GM08714 (cell line): ENCODE data around the gene SPATA46.

Experiments
- H3K4me3 ChIP-seq: fragments of 200-500 bp; sonication (Bioruptor generic); 2 replicates; pipeline ENCODE4 v1.5.1; 2014; ENCODE audit warnings: mild to moderate bottlenecking, low read length, inconsistent platforms
- ZNF274 ChIP-seq: IDR thresholded peaks from 2 replicates; pipeline ENCODE4 v1.6.1; 2012; ENCODE audit warnings: mild to moderate bottlenecking, low read depth, low read length

SPATA46 gene

DNA sequence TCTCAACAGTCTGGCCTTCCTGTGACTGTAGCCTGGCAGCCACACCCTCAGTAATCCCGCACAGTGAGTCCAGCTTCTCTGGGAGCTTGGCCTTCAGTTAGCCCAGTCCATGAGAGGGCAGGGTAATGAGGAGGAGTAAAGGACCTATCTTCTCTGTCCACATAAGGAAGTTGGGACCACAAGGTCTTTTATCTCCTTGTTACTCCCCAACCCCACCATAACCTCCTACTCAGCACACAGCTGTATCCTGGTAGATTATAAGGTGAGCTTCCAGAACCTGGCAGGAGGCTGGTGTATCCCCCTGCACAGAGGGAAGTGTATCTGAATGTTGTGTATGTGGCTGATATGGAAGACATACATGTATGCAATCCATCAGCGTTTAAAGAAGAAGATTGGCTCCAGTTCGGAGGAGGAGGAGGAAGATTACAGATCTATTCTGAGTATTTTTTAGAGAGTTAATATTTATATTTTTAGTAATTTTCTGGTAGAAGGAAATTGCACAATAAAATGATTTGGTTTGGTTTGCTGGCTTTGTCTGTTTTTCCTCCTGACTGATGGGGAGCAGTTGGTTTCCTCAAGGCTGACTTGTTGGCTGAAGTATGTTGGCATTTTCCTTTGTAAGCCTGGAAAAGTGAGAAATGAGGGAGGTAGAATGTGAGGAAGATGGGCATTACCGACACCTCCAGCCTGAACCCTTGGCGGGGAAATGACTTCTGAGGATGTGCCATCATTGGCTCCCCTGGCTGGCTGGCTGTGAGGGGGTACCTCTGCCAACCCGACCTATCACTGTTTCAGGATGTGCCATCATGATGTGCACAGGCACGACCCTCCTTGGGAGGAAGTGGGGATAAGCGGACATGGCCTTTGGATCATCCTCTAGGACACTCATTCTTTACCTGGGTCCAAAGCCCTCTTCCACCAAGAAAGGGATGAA is 9.9 kb upstream of the SPATA46 start:
- no peak overlapping the region for H3K4me3 ChIP-seq
- no peak for TF ChIP-seq ZNF274

DNA sequence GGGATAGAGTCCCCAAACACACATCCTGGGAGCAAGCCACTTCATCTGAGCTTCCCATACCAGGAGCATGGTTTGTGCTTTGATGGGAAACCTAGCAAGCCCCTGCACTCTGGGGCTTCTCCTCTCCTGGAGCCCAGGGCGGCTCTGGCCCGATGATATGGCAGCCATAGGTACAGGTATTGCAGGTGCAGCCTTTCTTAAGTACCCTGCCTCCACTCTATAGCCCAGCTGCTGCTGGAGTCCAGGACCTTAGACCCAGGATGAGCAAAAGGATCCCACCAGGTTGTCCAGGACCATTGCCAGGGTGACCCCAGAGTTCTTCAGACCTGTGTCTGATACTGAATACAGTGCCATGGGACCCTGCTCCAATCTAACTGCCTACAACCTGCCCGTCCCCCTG is 9.0 kb upstream of the SPATA46 start:
- H3K4me3 ChIP-seq: no peak overlapping the region
- no peak for TF ChIP-seq ZNF274

DNA sequence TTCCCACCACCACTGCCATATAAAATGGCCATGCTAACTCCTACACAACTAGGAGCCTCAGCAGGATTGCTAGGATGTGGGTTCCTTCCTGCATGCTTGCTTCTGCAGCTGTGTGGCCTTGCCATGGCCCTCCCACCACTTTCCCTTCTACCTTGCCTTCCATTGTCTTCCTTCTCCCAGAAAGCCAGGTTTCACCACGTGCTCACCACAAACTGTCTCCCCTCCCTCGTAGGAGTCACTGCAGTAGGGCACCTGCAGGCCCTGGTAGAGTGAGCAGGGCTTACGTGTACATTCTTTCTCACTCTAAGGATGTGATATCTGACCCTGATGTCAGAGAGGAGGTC is 8.6 kb upstream of the SPATA46 start:
- H3K4me3 ChIP-seq: no peak overlapping the region
- no peak for TF ChIP-seq ZNF274

DNA sequence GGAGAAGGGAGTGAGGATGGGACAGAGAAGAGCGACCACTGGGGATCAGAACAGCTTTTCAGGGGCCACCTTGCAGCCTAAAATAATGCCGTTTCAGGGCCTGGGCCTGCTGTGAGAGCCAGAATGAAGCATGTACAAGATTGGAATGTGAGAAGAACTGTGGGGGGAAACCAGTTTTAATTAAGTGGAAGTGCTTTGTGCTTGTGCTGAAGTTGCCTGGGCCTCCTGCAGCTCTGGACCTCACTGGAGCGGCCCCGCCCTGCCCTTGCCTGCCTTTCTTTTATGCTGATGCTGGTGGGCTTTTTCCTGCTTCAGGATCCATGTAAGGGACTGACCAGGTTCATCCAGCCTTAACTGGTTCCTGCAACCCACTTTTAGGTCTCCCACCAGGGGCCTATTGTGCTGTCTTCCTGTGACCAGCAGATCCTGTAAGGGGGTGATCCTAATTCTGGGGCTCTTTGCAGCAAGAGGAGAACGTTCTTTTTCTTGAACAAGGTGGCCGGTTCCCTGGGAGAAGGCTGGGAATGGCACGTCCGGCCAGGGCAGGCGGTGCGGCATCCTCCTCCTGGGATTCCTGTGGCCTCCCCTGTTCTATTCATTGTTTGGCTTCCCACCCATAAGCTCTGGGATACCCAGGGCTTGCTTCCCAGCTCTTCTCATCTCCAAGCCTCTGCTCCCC is 8.1 kb upstream of the SPATA46 start:
- H3K4me3 ChIP-seq: no peak overlapping the region
- TF ChIP-seq ZNF274: no peak

DNA sequence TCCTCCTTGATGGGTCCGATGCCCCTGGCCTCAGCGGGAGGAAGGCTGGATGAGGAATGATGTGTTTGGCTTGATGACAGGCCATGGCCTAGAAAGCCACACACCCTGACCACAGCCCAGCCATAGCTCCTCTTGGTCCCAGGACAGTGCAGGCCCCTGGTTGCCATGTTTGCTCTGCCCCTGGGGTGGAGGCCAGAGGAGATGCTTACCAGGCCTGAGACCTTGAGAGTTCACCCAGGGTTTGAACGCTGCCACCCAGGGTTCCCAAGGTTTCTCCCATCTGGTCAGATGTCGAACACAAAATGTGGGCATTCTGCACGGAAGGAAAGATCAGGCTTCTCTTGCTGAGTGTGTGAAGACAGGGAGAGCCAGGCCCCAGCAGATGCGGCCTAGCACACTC is 7.5 kb upstream of the SPATA46 start:
- TF ChIP-seq ZNF274: no peak
- H3K4me3 ChIP-seq: no peak overlapping the region

DNA sequence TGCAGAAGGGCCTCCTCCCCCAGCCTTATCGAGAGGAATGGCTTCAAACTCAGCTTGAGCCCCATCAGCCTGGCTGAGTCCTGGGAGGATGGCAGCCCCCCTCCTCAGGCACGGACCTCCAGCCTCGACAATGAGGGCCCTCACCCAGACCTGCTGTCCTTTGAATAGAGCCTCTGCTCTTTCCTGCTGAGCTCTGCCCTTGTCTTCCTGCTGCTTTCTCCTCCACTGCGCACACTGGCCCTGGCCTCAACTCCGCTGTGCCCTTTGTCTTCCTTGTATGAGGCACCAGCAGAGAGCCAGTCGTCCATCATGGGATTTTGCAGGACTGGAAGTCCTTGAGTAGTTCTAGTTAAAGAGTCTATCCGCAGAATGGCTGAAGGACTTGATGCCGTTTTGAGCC is 6.9 kb upstream of the SPATA46 start:
- H3K4me3 ChIP-seq: no peak overlapping the region
- no peak for TF ChIP-seq ZNF274

DNA sequence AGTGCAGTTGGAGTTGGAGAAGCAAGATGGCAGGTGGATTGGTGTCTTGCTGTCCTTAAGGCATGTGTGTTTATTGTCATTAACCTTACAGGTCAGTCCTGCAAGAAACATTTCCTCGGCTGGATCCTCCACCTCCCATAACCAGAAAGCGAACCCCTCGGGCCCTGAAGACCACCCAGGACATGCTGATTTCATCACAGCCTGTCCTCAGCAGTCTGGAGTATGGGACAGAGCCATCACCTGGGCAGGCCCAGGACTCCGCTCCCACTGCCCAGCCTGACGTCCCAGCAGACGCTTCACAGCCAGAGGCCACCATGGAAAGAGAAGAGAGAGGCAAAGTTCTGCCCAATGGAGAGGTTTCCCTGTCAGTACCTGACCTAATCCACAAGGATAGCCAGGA is 6.4 kb upstream of the SPATA46 start:
- no peak overlapping the region for H3K4me3 ChIP-seq
- TF ChIP-seq ZNF274: no peak

DNA sequence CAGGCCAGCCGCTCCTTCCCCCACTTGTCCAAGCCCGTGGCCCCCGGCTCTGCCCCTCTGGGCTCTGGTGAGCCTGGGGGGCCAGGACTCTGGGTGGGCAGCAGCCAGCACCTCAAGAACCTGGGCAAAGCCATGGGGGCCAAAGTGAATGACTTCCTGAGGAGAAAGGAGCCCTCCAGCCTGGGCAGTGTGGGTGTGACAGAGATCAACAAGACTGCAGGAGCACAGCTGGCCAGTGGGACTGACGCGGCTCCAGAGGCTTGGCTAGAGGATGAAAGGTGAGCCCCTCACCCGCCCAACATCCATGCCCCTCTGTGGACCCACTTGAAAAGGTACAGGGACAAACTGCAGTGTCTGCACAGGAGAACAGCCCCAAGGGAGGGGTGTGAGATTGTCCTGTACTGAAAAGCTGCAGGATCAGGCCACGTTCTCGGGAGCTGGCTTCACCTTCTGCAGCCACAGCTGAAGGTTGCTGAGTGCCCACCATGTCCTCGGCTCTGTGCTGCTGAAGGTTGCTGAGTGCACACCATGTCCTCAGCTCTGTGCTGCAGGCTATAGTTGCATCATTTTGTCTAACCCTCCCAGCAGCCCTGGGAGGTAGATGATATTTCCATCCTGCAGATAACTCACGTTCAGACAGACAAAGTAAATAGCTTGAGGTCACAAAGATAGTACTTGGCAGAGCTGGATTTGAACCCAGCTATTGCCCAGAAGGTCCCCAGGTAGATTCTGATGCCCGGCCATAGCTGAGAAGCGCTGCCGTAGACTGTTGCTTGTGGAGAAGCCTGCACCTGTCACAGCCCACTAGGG is 5.5 kb upstream of the SPATA46 start:
- no peak for TF ChIP-seq ZNF274
- no peak overlapping the region for H3K4me3 ChIP-seq

DNA sequence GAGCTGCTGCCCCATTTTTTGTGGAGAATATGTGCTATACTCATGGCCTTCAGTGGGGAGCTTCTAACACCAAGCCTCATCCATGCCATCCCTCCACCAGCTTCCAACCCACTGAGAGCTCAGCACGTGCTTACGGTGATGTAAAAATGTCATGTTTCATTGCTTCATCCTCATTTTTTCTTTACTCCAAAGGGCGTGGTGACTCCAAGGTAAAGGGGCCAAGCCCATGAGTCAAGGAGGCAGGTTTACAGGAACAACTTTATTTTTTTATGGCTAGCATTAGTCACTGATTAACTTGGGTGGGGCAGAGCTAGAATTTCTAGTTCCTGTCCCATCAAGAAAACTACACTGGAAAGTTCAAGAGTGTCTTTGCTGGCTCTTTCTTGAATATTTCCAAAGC is 4.7 kb upstream of the SPATA46 start, which contains the start of gene C1orf226:
C1orf226 (plus strand) TSS at position 346 of the 400 bp plus-strand sequence. CDS start 174 bp downstream, outside the sequence.
- no peak within 1 kb of the TSS for H3K4me3 ChIP-seq
- TF ChIP-seq ZNF274: no peak

DNA sequence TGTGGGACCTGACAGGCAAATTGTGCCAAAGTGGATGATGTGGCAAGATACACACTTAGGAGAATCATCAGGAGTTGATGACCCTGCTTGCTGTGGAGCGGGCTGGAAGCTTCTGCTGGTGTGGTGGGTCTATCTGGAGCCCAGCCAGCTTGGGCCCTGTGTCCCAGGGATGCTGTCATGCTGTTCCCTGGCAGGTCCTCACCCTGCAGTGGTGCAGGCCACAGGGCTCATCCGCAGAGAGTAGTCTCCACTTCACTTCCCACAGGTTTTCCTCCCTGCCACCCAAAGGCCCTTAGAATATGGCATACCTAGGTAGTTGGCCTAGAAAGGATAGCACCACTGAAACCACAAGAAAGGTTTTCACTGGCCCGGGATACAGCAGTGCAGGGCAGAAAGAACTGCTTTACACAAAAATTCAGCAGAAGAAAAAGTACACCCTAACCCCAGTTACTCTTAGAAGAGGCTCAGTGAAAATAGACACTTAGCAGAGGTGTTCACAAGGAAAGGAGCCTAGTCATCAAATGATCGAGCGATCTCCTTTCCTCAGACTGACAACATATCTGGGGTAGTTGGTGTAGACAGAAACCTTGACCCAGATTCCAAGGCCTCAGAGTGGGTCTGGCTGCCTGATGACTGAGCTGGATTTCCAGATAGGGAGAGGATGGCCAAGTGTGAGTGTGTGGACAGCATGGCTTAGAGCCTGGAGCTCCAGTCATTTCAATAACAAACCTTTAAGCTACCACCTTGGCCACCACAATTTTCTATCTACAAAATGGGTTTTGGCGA is 3.6 kb upstream of the SPATA46 start:
- no peak overlapping the region for H3K4me3 ChIP-seq
- TF ChIP-seq ZNF274: no peak

DNA sequence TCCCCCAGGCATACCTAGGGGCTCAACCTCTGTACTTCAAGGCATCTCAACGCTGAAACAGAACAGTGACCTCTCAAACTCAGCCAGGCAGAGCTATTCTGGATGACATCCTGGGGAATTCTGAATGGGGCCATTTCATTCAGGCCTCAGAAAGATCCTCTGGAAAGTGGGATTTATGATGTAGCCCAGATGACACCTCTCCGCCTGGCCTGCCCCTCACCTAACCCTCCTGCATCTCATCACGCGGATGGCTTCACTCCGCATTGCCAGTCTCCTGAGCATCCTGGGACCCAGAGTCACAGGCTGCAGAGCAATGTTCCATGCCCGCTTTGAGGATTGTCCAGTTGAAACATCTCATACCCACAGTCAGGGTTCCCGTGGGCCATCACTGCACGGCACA is 1.2 kb downstream of the SPATA46 start:
- TF ChIP-seq ZNF274: no peak
- no peak overlapping the region for H3K4me3 ChIP-seq

DNA sequence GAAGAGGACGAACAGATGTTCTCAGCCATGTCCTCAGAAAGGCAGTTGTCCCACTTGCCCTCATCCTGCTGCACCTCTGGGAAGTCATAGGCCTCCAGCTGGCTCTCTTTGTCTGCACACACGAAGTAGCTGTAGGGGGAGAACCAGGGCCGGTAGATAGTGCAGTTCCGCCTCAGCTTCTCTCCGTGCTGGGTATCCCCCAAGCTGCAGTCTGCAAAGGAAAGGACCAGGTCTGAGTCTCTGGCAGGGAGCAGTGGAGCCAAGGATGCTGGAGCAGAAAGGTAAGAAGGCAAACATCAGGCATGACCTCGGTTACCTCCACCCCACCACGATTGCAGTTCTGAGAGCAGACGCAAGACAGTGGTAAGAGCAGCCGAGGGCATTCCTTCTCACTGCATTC is 2.2 kb downstream of the SPATA46 start:
- no peak for TF ChIP-seq ZNF274
- no peak overlapping the region for H3K4me3 ChIP-seq

DNA sequence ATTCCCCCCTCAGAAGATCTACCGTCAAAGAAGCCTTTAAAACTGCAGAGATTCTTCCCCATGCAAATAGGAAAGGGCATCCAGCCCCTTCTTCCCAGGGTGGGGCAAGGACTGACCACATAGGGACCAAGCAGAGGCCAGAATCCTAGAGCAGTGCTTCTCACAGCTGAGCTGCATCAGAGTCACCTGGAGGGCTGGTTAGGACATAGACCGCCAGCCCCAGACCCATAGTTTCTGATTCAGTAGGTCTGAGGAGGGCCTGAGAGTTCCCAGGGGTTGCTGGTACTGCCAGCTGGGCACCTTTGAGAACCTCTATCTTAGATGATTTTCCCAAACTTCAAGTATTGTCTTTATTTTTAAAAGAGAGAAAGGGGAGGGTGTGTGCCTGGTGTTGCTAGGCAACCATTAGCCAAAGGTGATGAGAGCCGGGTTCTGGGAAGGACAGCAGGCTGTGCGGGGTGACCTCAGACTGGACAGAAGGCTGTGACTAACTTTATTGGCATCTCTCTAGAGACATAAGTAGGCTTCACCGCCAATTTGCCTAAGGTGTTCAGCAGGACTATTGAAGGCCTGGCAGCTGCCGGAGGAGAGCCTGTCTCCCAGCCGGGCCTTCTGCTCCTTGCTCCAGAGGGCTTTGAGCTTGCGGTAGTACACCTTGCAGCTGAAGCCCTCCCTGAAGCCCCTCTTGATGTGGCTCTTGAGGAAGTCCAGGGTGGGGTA is 3.0 kb downstream of the SPATA46 start:
- TF ChIP-seq ZNF274: no peak
- no peak overlapping the region for H3K4me3 ChIP-seq

DNA sequence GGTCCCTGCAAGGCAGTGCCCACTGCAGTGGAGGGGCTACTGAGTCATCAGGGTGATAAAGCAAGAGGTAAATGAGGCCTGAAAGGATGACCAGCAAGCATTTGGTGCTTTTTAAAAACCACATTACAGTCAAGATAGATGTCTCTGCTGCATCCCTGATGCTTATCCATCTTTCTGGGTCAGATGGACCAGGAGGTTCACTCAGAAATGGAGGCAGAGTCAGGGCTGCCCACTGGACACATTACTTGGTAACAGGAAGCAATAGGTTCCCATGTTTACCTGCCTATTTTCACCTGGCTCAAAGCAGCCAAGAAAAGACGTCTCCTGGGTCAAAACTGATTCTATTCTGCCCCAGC is 3.6 kb downstream of the SPATA46 start:
- TF ChIP-seq ZNF274: no peak
- no peak overlapping the region for H3K4me3 ChIP-seq
